ENCODE data around the gene ITFG2.

Gene ITFG2

GRCh38 chr12:2855546-2855945 lies 43.1 kb downstream of the ITFG2 start:
- H3K36me3 ChIP-seq (ENCODE audit: control insufficient read depth, insufficient read depth, low read length) = peaks cover 10% of the 10 kb centered on the region

GRCh38 chr12:2856051-2856450 lies 43.6 kb downstream of the ITFG2 start:
- Histone ChIP-seq H3K36me3 (ENCODE audit: control insufficient read depth, insufficient read depth, low read length) (peaks cover 10% of the 10 kb centered on the region), H3K27me3 (replicated peaks; ENCODE audit: control insufficient read depth, insufficient read depth, low read length) (no peaks in the 10 kb centered on the region), H3K4me3 (replicated peaks; ENCODE audit: low read depth, low read length) (no peak overlapping the region)
- DNase-seq (ENCODE audit: extremely low read depth, insufficient read length) = no peak
- no peak for TF ChIP-seq CTCF (IDR thresholded peaks at IDR 0.05; ENCODE audit: insufficient read depth, low read length, poor library complexity, severe bottlenecking)

More at GRCh38 chr12:2855546-2855945, 43.1 kb downstream of the ITFG2 start:
- TF ChIP-seq CTCF (IDR thresholded peaks at IDR 0.05; ENCODE audit: insufficient read depth, low read length, poor library complexity, severe bottlenecking) = no peak
- no peaks in the 10 kb centered on the region for H3K27me3 ChIP-seq (replicated peaks; ENCODE audit: control insufficient read depth, insufficient read depth, low read length)
- DNase-seq (ENCODE audit: extremely low read depth, insufficient read length) = no peak
- no peak overlapping the region for H3K4me3 ChIP-seq (replicated peaks; ENCODE audit: low read depth, low read length)

- no peak within 1 kb of the TSS for H3K4me3 ChIP-seq (replicated peaks; ENCODE audit: low read depth, low read length)
- H3K27me3 ChIP-seq (replicated peaks; ENCODE audit: control insufficient read depth, insufficient read depth, low read length) = no peaks in the 10 kb centered on the region
- peaks cover 10% of the 10 kb centered on the region for H3K36me3 ChIP-seq (ENCODE audit: control insufficient read depth, insufficient read depth, low read length)
- TF ChIP-seq CTCF (IDR thresholded peaks at IDR 0.05; ENCODE audit: insufficient read depth, low read length, poor library complexity, severe bottlenecking) = no peak
- no peak for DNase-seq (ENCODE audit: extremely low read depth, insufficient read length)
These were observed 44.6 kb downstream of the ITFG2 start, which contains the start of gene TEX52 for GRCh38 chr12:2857021-2857431. TEX52 (minus strand) TSS chr12:2857039; CDS start chr12:2857026, 13 bp downstream.

- TF ChIP-seq CTCF (IDR thresholded peaks at IDR 0.05; ENCODE audit: insufficient read depth, low read length, poor library complexity, severe bottlenecking) = no peak
- H3K4me3 ChIP-seq (replicated peaks; ENCODE audit: low read depth, low read length) = no peak overlapping the region
- H3K36me3 ChIP-seq (ENCODE audit: control insufficient read depth, insufficient read depth, low read length) = peaks cover 10% of the 10 kb centered on the region
- no peak for DNase-seq (ENCODE audit: extremely low read depth, insufficient read length)
- no peaks in the 10 kb centered on the region for H3K27me3 ChIP-seq (replicated peaks; ENCODE audit: control insufficient read depth, insufficient read depth, low read length)
These were observed 45.1 kb downstream of the ITFG2 start for GRCh38 chr12:2857576-2857975.

- peaks cover 15% of the 10 kb centered on the region for H3K36me3 ChIP-seq (ENCODE audit: control insufficient read depth, insufficient read depth, low read length)
- H3K27me3 ChIP-seq (replicated peaks; ENCODE audit: control insufficient read depth, insufficient read depth, low read length) = no peaks in the 10 kb centered on the region
- TF ChIP-seq CTCF (IDR thresholded peaks at IDR 0.05; ENCODE audit: insufficient read depth, low read length, poor library complexity, severe bottlenecking) = no peak
- DNase-seq (ENCODE audit: extremely low read depth, insufficient read length) = no peak
- no peak overlapping the region for H3K4me3 ChIP-seq (replicated peaks; ENCODE audit: low read depth, low read length)
These were observed 45.9 kb downstream of the ITFG2 start for GRCh38 chr12:2858334-2858733.

GRCh38 chr12:2858944-2859421 lies 46.5 kb downstream of the ITFG2 start:
- peaks cover 15% of the 10 kb centered on the region for H3K36me3 ChIP-seq (ENCODE audit: control insufficient read depth, insufficient read depth, low read length)
- no peaks in the 10 kb centered on the region for H3K27me3 ChIP-seq (replicated peaks; ENCODE audit: control insufficient read depth, insufficient read depth, low read length)
- H3K4me3 ChIP-seq (replicated peaks; ENCODE audit: low read depth, low read length) = no peak overlapping the region
- DNase-seq (ENCODE audit: extremely low read depth, insufficient read length) = no peak
- TF ChIP-seq CTCF (IDR thresholded peaks at IDR 0.05; ENCODE audit: insufficient read depth, low read length, poor library complexity, severe bottlenecking) = no peak
